ENCODE data around the gene ERCC2.

DNA sequence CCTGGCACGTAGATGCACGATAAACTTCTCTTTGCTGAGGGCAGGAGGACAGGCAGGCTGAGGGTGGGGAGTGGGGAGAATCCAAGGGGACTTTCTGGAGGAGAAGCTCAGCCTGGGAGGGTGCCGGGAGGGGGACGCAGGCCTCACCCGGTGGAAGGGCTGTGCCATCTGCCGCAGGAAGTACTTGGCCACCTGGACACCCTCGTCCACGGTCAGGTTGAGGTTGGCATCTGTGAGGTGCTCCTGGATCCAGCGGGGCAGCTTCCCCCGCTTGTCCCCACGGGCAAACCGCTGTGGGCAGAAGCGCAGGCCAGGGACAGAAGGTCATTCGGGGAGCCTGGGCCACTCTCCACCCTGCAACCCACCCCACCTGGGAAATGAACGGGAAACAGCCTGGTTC lies 18.3 kb downstream of the ERCC2 start:
- TF ChIP-seq, protein P1, sequence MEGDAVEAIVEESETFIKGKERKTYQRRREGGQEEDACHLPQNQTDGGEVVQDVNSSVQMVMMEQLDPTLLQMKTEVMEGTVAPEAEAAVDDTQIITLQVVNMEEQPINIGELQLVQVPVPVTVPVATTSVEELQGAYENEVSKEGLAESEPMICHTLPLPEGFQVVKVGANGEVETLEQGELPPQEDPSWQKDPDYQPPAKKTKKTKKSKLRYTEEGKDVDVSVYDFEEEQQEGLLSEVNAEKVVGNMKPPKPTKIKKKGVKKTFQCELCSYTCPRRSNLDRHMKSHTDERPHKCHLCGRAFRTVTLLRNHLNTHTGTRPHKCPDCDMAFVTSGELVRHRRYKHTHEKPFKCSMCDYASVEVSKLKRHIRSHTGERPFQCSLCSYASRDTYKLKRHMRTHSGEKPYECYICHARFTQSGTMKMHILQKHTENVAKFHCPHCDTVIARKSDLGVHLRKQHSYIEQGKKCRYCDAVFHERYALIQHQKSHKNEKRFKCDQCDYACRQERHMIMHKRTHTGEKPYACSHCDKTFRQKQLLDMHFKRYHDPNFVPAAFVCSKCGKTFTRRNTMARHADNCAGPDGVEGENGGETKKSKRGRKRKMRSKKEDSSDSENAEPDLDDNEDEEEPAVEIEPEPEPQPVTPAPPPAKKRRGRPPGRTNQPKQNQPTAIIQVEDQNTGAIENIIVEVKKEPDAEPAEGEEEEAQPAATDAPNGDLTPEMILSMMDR (conservative IDR thresholded peaks at IDR 0.05 in 1 of 2, IDR thresholded peaks at IDR 0.05 in 1 of 2; ENCODE audit: extremely low read depth in 1 of 2, insufficient read depth in 1 of 2, low read depth in 1 of 2, low read length in 2 of 2): no peak
- no peak for TF ChIP-seq EZH2 (IDR thresholded peaks at IDR 0.05; ENCODE audit: borderline replicate concordance, low read length)
